NOMO-1 (cell line): ENCODE data around the gene PRLH.

Experiments used
- DNase-seq, 2 experiments: peaks; one replicate each; lab custom pipeline; 2025; ENCODE audit not compliant: unreplicated experiment in 2 of 2; lab: John Stamatoyannopoulos, UW

Gene PRLH

GRCh38 chr2:237563816-237564215, 2.6 kb upstream of the PRLH start:
- no peak for DNase-seq

GRCh38 chr2:237564526-237565131, 1.7 kb upstream of the PRLH start:
- DNase-seq: no peak

GRCh38 chr2:237565974-237566373, 400 bp upstream of the PRLH start:
- no peak for DNase-seq

- no peak for DNase-seq
Observed at GRCh38 chr2:237567276-237568029, 1.1 kb downstream of the PRLH start.

- DNase-seq: no peak
Observed at GRCh38 chr2:237568121-237568660, 1.8 kb downstream of the PRLH start.

GRCh38 chr2:237569041-237569440, 2.7 kb downstream of the PRLH start:
- no peak for DNase-seq

- no peak for DNase-seq
Observed at GRCh38 chr2:237569896-237570295, 3.5 kb downstream of the PRLH start.

- DNase-seq: no peak
Observed at GRCh38 chr2:237570776-237571335, 4.5 kb downstream of the PRLH start.

GRCh38 chr2:237571551-237571950, 5.2 kb downstream of the PRLH start:
- DNase-seq: no peak

- DNase-seq: peak; percentile 57 to 83
Observed at GRCh38 chr2:237572021-237572741, 5.8 kb downstream of the PRLH start.

GRCh38 chr2:237572742-237573101, 6.3 kb downstream of the PRLH start:
- no peak for DNase-seq

GRCh38 chr2:237573721-237574415, 7.5 kb downstream of the PRLH start:
- no peak for DNase-seq

- no peak for DNase-seq
Observed at GRCh38 chr2:237574467-237574866, 8.1 kb downstream of the PRLH start.

- no peak for DNase-seq
Observed at GRCh38 chr2:237574894-237575868, 8.8 kb downstream of the PRLH start.

- DNase-seq: no peak
Observed at GRCh38 chr2:237575869-237576862, 9.8 kb downstream of the PRLH start.

- DNase-seq: no peak
Observed at GRCh38 chr2:237576974-237577373, 10.6 kb downstream of the PRLH start.

- no peak for DNase-seq
Observed at GRCh38 chr2:237577458-237577857, 11.1 kb downstream of the PRLH start.
